Stimulated activated CD8-positive, alpha-beta memory T cell treated with anti-CD3 and anti-CD28 coated beads, Interleukin-12 subunit alpha, Interleukin-12 subunit beta, amount 100 ng/mL, for 24 hours (primary cell): ENCODE measurements around the gene KIAA0408.
A peak's percentile ranks its signal among the peaks of the same experiment; 100 is the strongest.
"Not testable (repeated sequence)": the region's sequence is repeated elsewhere in the genome, so short reads cannot be mapped to it uniquely, and the experiment has no call there.

Experiments used
- DNase-seq: peaks from one replicate; pipeline ENCODE4 v3.0.0-alpha.2; 2020; ENCODE audit errors: extremely low read depth

Gene KIAA0408

DNA sequence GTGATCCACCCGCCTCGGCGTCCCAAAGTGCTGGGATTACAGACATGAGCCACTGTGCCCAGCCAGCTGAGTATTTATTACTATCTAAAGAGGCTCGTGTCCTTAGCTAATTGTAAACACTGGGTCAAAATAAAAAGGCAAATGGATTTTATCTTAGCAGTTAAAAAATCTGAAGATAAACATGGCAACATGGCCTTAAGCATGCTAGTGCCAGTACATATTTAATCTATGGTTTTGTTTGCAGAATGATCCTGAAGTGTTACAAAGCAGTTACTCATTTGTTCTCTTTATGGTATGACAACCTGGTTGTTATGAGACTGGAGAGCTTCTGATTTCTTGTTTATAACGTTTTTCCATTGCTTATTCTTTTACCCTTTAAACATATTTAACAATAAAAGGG lies 3.9 kb upstream of the KIAA0408 start:
- no peak for DNase-seq

DNA sequence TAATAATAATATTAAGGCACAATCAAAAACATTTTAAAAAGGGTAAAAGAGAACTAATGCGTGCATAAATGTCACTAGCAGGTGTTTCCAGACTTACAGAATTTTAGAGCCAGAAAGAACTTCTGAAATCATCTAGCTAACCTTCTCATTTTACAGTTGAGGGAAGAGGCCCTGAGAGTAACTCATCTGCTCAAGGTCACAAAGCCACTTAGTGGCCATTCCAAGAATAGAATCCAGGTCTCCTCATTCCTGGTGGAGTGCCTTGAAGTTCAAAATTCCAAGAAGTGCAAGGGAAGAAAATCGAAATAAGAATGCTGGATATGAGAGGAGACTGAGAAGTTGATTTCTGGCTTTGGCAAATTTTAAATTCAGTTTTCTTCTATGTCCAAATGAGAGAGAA lies 3.2 kb upstream of the KIAA0408 start:
- DNase-seq, result no peak

DNA sequence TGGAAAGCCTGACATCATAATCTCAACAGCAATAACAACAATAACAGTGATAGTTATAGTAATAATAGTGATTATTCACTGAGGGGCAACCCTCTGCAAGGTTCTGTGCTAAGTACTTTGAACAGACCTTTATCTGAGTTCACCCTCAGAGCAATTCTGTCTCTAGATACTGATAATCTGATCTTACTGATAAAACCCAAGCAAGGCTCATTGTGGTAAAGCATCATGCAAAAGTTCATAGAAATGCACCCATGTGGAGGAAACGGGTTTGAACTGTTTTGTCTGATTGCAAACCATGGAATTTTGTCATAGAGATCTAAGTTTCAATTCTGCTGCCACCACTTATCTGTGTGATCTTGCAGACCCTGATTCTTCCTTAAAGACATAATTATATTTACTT lies 1.3 kb upstream of the KIAA0408 start:
- no peak for DNase-seq

DNA sequence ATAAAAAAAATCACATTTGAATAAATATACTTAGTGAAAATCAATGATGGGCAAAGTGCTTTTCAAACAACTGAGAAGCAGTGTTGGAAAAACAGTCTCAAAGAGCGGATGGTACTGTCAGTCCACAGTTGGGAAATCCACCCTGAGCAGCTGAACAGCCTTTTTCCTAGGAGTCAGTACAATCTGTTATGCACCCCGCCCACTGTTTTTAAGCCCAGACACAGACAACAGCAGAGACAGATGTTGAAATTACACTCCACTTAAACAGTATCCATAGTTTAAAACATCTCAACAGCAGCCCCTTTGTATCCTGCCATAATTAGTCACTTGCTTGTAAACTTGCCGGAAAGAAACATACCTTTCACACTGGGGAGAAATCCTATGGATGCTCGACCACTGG lies 372 bp downstream of the KIAA0408 start:
- no peak for DNase-seq

DNA sequence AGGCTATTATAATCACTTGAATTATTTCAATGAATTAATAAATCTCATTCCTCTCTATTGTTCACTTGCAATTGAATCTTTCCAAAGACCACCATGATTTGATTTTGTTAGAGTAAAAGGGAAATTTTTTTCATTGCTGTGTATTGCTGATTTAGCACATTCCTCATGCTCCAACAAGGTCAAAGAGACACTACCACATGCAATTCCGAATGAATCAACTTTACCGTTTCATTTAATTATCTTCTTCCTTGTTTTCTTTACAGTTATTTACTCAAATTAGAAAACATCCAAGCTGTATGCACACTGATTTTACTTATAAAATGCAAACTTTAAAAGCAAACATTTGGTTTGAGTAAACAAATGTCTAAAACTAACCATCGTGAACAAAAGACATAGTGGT lies 967 bp downstream of the KIAA0408 start:
- no peak for DNase-seq

DNA sequence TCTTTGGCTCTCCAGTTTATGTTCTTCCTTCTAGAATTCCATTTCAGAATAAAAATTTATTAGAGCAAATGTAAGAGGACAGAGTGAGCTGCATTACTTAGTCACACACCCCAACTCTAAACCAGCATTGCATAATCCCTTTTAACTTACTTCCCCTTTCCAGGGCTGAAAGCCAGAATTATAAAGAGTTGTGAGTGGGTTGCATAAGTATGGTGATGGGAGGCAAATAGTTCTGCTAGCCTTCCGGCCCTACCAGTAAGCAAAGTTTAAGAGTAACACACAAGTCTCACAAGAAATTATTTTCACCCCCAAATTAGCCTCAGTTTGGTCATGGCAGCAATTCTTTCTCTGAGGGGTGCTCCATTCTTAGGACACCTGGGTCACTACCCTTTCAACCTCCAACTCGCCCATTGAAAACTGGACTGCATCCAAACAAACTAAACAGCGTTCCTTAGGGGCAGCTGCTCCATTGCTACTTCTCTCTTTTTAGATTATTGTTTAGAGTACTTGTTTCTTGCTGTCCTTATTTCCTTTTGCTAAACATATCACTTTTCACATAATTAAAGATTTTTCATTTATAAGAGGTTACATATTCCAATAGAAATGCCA lies 1.6 kb downstream of the KIAA0408 start:
- no peak for DNase-seq

DNA sequence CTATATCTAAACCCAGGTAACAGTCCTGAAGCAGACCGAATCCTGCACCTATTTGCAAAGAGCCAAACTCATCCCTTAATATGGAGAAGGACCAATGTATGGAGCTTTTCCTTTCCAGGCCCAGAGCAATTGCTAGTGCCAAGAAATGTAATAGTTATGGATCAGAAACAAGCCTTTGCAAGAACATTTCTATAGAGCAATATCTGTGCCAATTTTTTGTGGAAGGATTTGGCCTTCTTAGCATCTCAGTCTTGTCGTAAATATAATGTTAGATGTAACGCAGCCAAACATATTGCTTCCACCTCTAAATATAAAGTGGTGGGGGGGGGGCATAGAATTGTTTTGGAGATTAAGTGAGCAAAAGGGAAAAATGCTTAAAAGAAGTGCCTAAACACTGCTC lies 2.7 kb downstream of the KIAA0408 start:
- DNase-seq, result no peak

DNA sequence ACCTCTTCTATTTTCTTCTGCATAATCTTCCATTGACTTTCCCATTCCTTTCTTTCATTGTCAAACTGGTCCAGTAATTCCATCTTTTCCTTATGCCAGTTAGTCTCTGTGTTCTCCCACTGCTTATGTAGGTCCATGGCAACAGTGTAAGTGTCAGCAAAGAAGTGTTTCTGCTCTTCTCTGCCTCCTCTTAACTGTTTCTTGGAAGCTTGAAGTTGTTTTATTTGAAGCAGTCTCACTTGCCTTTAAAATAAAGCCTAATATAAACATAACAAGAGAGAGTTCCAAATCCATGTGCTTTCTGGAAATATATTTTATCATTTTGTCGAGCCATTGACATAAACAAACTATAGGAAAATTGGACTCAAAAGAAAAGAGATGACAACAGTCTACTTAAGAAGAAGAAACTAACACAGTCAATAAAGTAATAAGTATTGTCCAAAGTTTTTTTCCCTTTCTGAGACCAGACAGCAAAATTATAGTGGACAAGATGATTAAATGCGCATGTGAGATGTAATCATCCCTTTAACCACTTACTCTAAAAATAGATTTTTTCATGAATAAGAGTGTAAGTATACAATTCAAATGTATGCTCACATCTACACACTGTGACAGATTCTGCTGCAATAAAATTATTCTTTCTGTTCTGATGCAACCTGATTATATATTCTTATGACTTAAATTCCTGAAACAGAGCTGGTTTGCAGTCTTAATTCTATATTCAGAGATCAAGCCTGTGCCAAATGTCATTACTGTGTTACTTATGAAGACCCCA lies 5.2 kb downstream of the KIAA0408 start:
- DNase-seq, result no peak

DNA sequence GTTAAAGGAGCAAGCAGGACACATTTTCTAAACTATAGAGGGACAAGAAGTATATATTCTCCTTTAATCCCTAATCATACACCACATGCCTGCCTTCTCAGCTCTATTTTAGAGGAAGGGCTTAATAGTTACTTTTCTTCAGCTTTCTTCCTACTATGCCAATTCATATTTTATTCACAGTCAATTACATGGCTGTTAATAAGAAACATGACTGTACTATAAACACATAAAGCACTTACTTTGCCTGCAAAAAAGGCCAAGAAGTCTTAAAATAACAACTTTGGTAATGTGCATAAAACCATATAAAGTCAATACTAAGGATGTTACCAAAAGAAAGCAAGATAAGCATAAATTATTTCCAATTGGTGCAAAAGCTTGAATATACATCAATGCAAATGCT lies 6.4 kb downstream of the KIAA0408 start:
- DNase-seq, result no peak

DNA sequence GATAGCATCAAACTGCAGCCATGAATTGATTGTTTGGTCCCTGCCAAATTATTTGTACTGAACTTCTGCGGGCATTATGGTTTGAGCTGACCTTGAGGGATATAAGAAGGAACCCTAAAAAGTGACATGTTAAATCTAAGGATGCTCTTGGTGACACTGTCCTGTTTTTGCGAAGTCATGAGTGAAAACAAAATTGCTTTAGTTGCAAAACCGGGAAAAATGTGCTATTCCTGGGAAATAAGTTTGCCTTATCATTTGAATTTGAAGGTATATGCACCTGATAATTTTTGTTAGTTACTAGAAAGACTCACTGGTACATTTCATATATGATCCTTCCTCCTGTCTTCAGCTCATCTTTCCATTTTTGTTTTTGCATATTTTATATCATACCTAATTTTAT lies 7.8 kb downstream of the KIAA0408 start:
- no peak for DNase-seq

DNA sequence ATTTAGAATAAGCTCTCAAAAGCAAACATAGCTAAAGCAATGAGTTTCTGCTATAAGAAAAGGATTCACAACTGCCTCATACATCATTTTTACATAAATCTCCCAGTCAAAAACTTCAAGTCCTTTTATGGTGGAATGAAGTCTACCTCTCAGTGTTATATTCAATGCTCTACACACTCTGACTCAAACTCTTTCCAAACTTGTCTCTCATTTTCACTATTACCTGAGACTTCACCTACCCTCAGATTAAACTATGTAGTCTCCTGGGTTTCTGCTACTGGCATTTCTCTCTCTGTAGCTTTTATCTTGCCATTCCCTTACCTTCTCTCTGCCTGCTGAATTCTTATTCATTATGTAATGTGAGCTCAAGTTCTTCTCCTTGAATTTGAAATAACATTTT lies 11.4 kb downstream of the KIAA0408 start:
- DNase-seq, result no peak

DNA sequence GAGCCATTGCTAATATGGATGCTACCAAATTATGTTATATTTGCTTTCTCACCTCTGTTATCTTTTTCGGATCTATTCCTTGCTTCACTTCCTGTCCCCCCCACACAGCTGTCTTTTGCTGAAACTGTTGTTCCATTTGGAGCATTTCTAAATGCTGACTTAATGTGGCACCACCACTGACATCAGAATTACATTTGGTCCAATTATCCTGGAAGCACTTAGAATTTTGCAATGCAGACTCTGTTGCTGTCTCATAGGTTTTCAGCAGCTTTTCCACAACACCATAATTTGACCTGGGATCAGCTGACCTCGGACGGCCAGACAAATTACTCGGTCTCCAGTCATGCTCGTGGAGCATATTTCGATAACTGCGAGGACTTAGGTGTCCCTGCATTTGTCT lies 12.8 kb downstream of the KIAA0408 start:
- DNase-seq, result no peak

DNA sequence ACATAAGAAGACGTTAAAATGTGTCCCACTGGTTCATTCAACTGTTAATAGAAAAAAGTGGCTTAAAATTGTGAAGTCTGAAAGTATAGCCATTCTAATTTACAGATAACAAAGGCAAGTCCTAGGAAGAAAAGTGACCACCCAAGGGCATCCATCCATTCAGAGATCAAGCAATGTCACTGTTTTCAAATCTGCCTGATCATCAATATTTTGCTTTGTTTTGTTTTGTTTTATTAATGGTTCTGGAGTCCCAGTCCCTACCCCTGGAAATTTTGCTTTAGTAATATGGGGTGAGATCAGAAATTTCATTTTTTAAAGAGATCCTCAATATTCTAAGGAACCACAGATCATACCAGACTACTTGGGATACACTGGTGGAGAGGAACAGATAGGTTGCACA lies 17.3 kb downstream of the KIAA0408 start:
- DNase-seq, result no peak

DNA sequence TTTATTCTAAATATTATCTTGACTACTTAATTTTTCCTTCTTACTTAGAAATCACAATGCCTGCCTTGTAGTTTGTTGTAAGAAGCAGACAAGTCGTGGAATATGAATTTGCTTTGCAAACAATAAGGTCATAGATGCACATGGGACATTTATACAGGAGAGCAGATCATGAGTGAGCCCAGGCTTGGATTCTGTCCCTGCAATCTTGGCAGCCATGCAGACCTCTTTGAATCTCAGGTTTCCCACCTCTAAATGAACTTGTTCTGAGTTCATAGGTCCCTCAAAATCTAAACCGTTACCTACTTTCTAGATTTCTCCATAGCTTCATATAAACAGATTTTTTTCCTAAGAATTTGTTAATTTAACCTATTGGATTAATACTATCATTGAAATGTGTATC lies 19.5 kb downstream of the KIAA0408 start:
- DNase-seq, result no peak

DNA sequence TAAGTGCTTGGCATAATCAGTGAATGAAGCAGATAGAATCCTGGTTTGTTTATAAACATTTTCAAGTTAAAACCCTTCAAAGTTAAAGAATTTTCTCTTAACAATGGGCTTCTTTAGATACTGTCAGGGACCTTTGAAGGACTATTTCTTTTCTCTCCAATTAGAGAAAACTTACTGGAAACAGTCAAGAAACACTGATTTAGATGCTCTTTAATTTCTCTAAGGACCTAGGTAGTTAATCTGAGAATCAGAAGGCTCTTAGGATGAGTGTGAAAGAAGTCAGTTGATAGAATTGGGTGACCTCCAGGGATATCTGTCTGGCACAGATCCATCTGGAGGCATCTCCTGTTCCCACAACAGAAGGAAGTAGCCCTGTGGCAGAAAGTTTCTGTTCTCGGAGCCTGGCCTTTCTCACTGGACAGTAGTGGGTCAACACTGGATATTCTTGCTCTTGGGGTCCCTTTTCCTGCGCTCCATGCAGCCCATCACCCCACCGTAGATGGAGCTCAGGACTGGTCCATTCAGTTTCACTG lies 22.5 kb downstream of the KIAA0408 start:
- DNase-seq, result no peak

DNA sequence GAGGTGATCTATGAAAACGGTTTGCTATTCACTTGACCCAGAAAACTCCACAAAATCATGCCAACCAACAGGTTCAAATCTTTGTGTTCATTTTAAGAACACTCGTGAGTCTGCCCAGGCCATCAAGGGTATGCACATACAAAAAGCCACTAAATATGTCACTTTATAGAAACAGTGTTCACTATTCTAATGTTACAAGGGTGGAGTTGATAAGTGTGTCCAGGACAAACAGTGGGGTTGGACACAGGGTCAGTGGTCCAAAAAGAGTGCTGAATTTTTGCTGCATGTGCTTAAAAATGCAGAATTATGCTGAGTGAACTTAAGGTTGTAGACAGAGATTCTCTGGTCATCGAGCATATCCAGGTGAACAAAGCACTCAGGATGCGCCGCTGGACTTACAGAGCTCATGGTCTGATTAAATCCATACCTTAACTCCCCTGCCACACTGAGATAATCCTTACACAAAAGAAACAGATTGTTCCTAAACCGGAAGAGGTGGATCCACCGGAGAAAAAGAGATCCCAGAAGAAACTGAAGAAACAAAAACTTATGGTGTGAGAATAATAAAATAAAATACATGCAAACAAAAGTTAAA lies 23.5 kb downstream of the KIAA0408 start:
- DNase-seq, result no peak

DNA sequence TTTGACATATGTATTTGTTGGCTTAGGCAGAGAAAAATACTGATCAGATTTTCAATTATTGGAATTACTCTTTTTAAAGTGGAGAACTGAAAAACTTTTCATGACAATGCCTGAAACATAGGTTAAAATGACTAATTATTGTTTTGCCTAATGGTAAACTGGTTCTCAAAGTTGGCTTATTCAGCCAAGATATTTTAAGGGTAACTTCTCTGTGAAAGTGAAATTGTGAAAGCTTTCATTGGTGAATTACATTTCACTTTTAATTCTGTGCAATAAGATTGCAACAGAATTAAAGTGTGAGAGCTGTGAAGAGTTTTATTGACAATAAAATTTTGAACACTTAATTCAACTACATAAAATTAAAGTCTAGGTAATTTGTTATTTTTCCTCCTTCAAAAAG lies 24.5 kb downstream of the KIAA0408 start:
- no peak for DNase-seq

DNA sequence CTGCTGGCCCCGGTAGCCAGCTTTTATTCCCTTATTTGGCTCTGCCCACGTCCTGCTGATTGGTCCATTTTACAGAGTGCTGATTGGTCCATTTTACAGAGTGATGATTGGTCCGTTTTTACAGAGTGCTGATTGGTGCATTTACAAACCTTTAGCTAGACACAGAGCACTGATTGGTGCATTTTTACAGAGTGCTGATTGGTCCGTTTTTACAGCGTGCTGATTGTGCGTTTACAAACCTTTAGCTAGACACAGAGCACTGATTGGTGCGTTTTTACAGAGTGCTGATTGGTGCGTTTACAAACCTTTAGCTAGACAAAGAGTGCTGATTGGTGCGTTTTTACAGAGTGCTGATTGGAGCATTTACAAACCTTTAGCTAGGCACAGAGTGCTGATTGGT lies 30.6 kb downstream of the KIAA0408 start:
- not testable (repeated sequence) for DNase-seq

DNA sequence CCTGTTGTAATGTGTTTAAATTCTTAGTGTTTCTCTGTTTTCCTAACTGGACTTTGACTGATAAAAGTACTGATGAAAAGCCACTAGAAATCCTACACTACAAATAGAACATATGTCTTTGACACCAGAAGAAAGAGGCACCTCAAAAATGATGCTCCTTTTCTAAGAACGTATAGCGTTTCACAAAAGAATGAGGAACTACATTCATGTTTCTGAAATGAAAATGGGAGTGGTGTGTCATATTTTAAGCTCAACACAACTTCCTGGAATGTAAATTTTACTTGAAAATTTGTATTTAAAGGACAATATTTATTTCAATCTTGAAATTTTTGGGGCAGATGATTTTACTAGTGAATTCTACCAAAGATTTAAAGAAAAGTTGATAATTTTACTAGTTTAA lies 35.3 kb downstream of the KIAA0408 start:
- no peak for DNase-seq

DNA sequence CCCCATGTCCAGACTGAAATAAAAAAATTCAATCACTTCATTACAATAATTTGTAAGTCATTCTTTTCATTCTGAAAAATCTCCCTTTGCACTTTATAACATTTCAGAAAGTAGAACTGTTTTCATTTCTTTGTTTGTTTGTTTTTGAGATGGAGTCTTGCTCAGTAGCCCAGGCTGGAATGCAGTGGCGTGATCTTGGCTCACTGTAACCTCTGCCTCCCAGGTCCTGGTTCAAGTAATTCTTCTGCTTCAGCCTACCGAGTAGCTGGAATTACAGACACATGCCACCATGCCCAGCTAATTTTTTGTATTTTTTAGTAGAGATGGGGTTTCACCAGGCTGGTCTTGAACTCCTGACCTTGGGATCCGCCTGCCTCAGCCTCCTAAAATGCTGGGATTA lies 38.0 kb downstream of the KIAA0408 start:
- DNase-seq, result not testable (repeated sequence)

DNA sequence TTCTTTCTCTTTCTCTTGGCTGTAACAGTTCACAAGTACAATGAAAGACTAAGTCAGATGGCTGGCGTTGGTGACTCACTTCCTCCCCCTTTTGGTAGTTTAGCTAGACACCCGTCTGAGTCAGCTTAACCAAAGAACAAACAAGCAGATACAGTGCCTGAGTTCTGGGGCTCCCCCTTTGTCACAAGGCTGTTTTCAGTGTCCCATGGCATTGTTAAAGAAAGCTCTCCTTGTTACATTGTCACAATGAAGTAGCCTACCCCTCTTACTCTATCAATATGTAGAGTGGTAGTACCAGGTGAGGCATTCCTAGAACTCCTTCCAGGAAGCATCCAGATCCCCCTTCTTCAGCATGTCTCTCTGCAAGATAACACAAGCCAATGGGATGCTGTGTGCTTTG lies 38.6 kb downstream of the KIAA0408 start:
- peak; percentile 46 for DNase-seq

DNA sequence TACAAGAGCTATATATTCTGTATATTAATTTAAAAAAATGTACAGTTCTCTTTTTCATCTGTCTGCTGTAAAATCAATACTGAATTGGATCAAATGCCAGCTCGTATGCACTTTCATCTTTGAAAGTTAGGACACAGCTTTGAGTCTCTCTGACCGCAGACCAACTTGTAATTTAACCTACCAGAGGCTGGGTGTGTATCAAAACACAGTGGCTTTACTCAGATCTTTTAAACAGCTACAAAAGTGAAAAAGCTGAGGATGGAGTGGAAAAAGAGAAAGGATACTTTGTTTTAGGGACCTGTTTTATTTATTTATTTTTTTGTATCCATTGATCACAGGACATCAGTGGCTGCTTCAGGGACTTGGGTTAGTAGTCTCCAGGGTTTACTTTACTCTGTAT lies 44.1 kb downstream of the KIAA0408 start:
- DNase-seq, result no peak

DNA sequence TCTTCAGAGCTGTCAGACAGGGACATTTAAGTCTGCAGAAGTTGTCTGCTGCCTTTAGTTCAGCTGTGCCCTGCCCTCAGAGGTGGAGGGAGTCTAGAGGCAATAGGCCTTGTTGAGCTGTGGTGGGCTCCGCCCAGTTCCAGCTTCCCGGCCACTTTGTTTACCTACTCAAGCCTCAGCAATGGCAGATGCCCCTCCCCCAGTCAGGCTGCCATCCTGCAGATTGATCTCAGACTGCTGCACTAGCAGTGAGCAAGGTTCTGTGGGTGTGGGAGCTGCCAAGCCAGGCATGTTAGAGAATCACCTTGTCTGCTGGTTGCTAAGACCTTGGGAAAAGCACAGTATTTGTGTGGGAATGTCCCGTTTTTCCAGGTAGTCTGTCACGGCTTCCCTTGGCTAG lies 46.1 kb downstream of the KIAA0408 start:
- not testable (repeated sequence) for DNase-seq
